ENCODE measurements around the gene EFHC2. TPM values are rescaled to one million over a fixed set of nuclear protein-coding genes. Genes with fewer than 3 reads are reported as not detected.
A peak's percentile ranks its signal among the peaks of the same experiment; 100 is the strongest.

EFHC2 gene
- total RNA-seq, 1 experiment from 2014 or later: 1.1 TPM

DNA sequence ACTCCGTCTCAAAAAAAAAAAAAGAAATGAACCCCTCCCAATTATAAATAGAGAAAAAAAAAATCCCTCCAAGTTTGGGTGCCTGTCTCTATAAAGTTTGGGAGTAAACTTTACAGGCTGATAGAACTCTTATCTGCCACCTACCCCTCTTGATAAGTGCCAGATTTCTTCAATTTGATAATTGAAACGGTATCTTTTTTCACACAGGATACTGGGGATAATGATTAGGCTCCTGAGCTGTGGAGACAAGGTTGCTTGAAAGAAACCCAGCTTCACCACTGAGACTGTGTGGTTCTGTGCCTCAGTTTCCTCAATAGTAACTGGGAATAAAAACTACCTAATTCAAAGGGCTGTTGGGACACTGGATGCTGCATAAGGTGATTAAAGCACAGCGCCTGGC lies 606 bp downstream of the EFHC2 start:
- no peak overlapping the region for H3K4ac ChIP-seq (ENCODE audit: low read depth, low read length)
- no peaks in the 10 kb centered on the region for H3K27me3 ChIP-seq (ENCODE audit: insufficient read depth, low read length)
- H2BK120ac ChIP-seq (ENCODE audit: low read depth, low read length, poor library complexity, severe bottlenecking): no peak overlapping the region
- no peak overlapping the region for H3K27ac Mint-ChIP-seq
- no peak overlapping the region for H2AFZ ChIP-seq (ENCODE audit: low read length)
- no peak overlapping the region for H4K8ac ChIP-seq (replicated peaks; ENCODE audit: insufficient read length, low read depth, low read length)
- peaks cover 12% of the 10 kb centered on the region for H3K9me3 ChIP-seq (ENCODE audit: control insufficient read depth, low read depth, low read length)
- H4K20me1 ChIP-seq (ENCODE audit: control insufficient read depth, insufficient read depth, insufficient read length): no peaks in the 10 kb centered on the region
- no peak overlapping the region for H4K91ac ChIP-seq (ENCODE audit: insufficient read length, low read depth, low read length)
- H2BK20ac ChIP-seq (ENCODE audit: low read depth, low read length, poor library complexity, severe bottlenecking): no peak overlapping the region
- H2AK5ac ChIP-seq (ENCODE audit: insufficient read length, low read length): no peak overlapping the region
- DNase-seq: no peak
- no peak overlapping the region for H3K4me2 ChIP-seq (ENCODE audit: insufficient read depth, insufficient read length, low read length)
- peak overlapping the region; percentile 60 to 66; a peak in 4 of 5 replicates for H3K4me3 Mint-ChIP-seq
- H3K23ac ChIP-seq (ENCODE audit: insufficient read length, low read depth, low read length): no peak overlapping the region
- no peak overlapping the region for H2BK12ac ChIP-seq (ENCODE audit: insufficient read length, low read depth, low read length)
- TF ChIP-seq, protein P1, sequence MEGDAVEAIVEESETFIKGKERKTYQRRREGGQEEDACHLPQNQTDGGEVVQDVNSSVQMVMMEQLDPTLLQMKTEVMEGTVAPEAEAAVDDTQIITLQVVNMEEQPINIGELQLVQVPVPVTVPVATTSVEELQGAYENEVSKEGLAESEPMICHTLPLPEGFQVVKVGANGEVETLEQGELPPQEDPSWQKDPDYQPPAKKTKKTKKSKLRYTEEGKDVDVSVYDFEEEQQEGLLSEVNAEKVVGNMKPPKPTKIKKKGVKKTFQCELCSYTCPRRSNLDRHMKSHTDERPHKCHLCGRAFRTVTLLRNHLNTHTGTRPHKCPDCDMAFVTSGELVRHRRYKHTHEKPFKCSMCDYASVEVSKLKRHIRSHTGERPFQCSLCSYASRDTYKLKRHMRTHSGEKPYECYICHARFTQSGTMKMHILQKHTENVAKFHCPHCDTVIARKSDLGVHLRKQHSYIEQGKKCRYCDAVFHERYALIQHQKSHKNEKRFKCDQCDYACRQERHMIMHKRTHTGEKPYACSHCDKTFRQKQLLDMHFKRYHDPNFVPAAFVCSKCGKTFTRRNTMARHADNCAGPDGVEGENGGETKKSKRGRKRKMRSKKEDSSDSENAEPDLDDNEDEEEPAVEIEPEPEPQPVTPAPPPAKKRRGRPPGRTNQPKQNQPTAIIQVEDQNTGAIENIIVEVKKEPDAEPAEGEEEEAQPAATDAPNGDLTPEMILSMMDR (conservative IDR thresholded peaks at IDR 0.05): no peak
- H3K27me3 Mint-ChIP-seq (ENCODE audit: low read depth): no peaks in the 10 kb centered on the region
- H4K5ac ChIP-seq (ENCODE audit: insufficient read length, low read depth, low read length): no peak overlapping the region
- no peak overlapping the region for H3T11ph ChIP-seq (ENCODE audit: low read length)
- no peak overlapping the region for H3K27ac ChIP-seq (ENCODE audit: insufficient read length, low read depth, low read length)
- WGBS (ENCODE audit: extremely low coverage, insufficient read length, low lambda C conversion rate): no CpG with 5 or more reads among the region's 3 CpGs
- H3K18ac ChIP-seq (ENCODE audit: insufficient read length, low read depth, low read length): no peak overlapping the region
- no peak overlapping the region for H2BK5ac ChIP-seq (ENCODE audit: insufficient read length, low read length)
- no peak overlapping the region for H3K9ac ChIP-seq (ENCODE audit: extremely low read depth, insufficient read length, low read length)
- no peak overlapping the region for H3K14ac ChIP-seq (ENCODE audit: insufficient read depth, low read length)
- no peak overlapping the region for H2BK15ac ChIP-seq (ENCODE audit: low read depth, low read length)
- H3K36me3 Mint-ChIP-seq (ENCODE audit: insufficient read depth in 1 of 3, low read depth in 3 of 3): peaks cover 0 to 4% (median 2%) of the 10 kb centered on the region in 3 experiments; a peak in 4 of 7 replicates
- H3K4me1 ChIP-seq (ENCODE audit: insufficient read depth, low read length): no peaks in the 10 kb centered on the region; the same call in 1 of the 2 replicates
- H3K79me1 ChIP-seq (ENCODE audit: insufficient read depth, low read depth, low read length, poor library complexity, severe bottlenecking): no peaks in the 10 kb centered on the region
- H3K9me3 Mint-ChIP-seq: peaks cover 53 to 66% of the 10 kb centered on the region in 2 experiments
- no peak overlapping the region for H3K56ac ChIP-seq (ENCODE audit: insufficient read length, low read depth, low read length)
- no peaks in the 10 kb centered on the region for H3K79me2 ChIP-seq (ENCODE audit: insufficient read depth, low read length)
- H3K4me1 Mint-ChIP-seq: peaks cover 0 to 18% of the 10 kb centered on the region in 2 experiments; a peak in 3 of 4 replicates
- no peaks in the 10 kb centered on the region for H3K23me2 ChIP-seq (ENCODE audit: insufficient read length, low read depth, low read length, poor library complexity, severe bottlenecking)
